Fibroblast of lung (primary cell): Measurements from ENCODE around the gene OR6V1. TPM values are rescaled to one million over a fixed set of nuclear protein-coding genes. Genes with fewer than 3 reads are reported as not detected.

Experiments
- DNase-seq, 2 donors: peaks; one replicate each; pipeline versions ENCODE4 v3.0.0 to v3.0.0-alpha.2; 2010; ENCODE audit warnings: low read depth in 2 of 2
- H2AFZ ChIP-seq: 2 replicates; pipeline ENCODE4 v1.5.1; 2012; ENCODE audit warnings: low read length, control low read depth, inconsistent platforms
- H3K27ac ChIP-seq: 2 replicates; pipeline ENCODE4 v1.5.1; 2011; ENCODE audit warnings: low read length, control low read depth; ENCODE audit not compliant: insufficient read depth
- H3K27me3 ChIP-seq: 2 replicates; pipeline ENCODE4 v1.5.1; 2011; ENCODE audit warnings: mild to moderate bottlenecking, low read length; ENCODE audit not compliant: control insufficient read depth, insufficient read depth
- H3K36me3 ChIP-seq: 2 replicates; pipeline ENCODE4 v1.5.1; 2011; ENCODE audit warnings: low read length; ENCODE audit not compliant: control insufficient read depth, insufficient read depth
- H3K4me1 ChIP-seq: 2 replicates; pipeline ENCODE4 v1.5.1; 2011; ENCODE audit warnings: low read length; ENCODE audit not compliant: control insufficient read depth, insufficient read depth; ENCODE audit errors: extremely low read depth
- H3K4me2 ChIP-seq: 2 replicates; pipeline ENCODE4 v1.5.1; 2011; ENCODE audit warnings: low read length, control low read depth; ENCODE audit not compliant: insufficient read depth; ENCODE audit errors: extremely low read depth
- H3K4me3 ChIP-seq, 4 experiments: fragments of 200-600 bp in 1 of 4; sonication (generic) in 1 of 4; replicated peaks in 1 of 4; 2 replicates each; pipeline ENCODE4 v1.5.1; 2011 to 2016; ENCODE audit warnings: low read length in 4 of 4, low read depth in 3 of 4, mild to moderate bottlenecking in 3 of 4, control low read depth in 2 of 4, inconsistent platforms in 1 of 4, mixed read lengths in 1 of 4; ENCODE audit not compliant: insufficient read depth in 1 of 4; ENCODE audit errors: control extremely low read depth in 1 of 4
- H3K79me2 ChIP-seq: 2 replicates; pipeline ENCODE4 v1.5.1; 2012; ENCODE audit warnings: mild to moderate bottlenecking, low read length, inconsistent platforms; ENCODE audit not compliant: control insufficient read depth, insufficient read depth
- H3K9ac ChIP-seq: 2 replicates; pipeline ENCODE4 v1.5.1; 2011; ENCODE audit warnings: mild to moderate bottlenecking, low read length, control low read depth; ENCODE audit not compliant: insufficient read depth
- H3K9me3 ChIP-seq: 2 replicates; pipeline ENCODE4 v1.5.1; 2012; ENCODE audit warnings: low read depth, low read length; ENCODE audit not compliant: control insufficient read depth, insufficient read depth
- H4K20me1 ChIP-seq: 2 replicates; pipeline ENCODE4 v1.5.1; 2011; ENCODE audit warnings: low read length; ENCODE audit not compliant: control insufficient read depth, insufficient read depth; ENCODE audit errors: extremely low read depth
- CTCF ChIP-seq, 2 donors: IDR thresholded peaks in 1 of 2; conservative IDR thresholded peaks in 1 of 2; 1 replicate in 1 of 2; 2 replicates in 1 of 2; pipeline ENCODE4 v1.5.1; 2011 to 2012; ENCODE audit warnings: low read length in 2 of 2, control low read depth in 1 of 2, inconsistent platforms in 1 of 2, low read depth in 1 of 2, mild to moderate bottlenecking in 1 of 2
- EZH2 ChIP-seq: IDR thresholded peaks from 2 replicates; pipeline ENCODE4 v1.5.1; 2012; ENCODE audit warnings: low read length, control low read depth, mild to moderate bottlenecking; ENCODE audit errors: missing control alignments
- polyA plus RNA-seq, 2 donors: library from polyadenylated mRNA; depleted of rRNA in 1 of 2; stranded (reverse) in 1 of 2; unstranded in 1 of 2; fragments of >200 nt; gene quantifications; 2 replicates each; pipeline ENCODE4 v1.2.1, GENCODE V29; 2011 to 2012; ENCODE audit warnings: missing spikeins in 1 of 2
- total RNA-seq: library from RNA; depleted of rRNA; stranded (reverse); fragments of >200 nt; gene quantifications from 2 replicates; pipeline ENCODE4 v1.2.1, GENCODE V29; 2014

The OR6V1 gene
- total and polyA plus RNA-seq, 2 donors (not counting 1 experiment from before 2014, with no cell fraction given) = not detected

GRCh38 chr7:143040209-143040715 lies 11.9 kb upstream of the OR6V1 start:
- H4K20me1 ChIP-seq = no peaks in the 10 kb centered on the region
- H3K79me2 ChIP-seq = no peaks in the 10 kb centered on the region
- H3K27me3 ChIP-seq = no peaks in the 10 kb centered on the region
- H3K27ac ChIP-seq = no peak overlapping the region
- H3K4me1 ChIP-seq = no peaks in the 10 kb centered on the region
- H3K36me3 ChIP-seq = no peaks in the 10 kb centered on the region
- H3K9me3 ChIP-seq = no peaks in the 10 kb centered on the region
- DNase-seq = no peak
- no peak overlapping the region for H2AFZ ChIP-seq
- H3K4me3 ChIP-seq = no peak overlapping the region
- no peak overlapping the region for H3K9ac ChIP-seq
- TF ChIP-seq CTCF (conservative IDR thresholded peaks at IDR 0.05 in 1 of 2, IDR thresholded peaks at IDR 0.05 in 1 of 2; ENCODE audit: low read depth in 1 of 2, low read length in 2 of 2) = no peak
- no peak for TF ChIP-seq EZH2
- H3K4me2 ChIP-seq = no peak overlapping the region

- no peak for DNase-seq
- Histone ChIP-seq H3K27me3 (no peaks in the 10 kb centered on the region), H3K9ac (no peak overlapping the region), H3K36me3 (no peaks in the 10 kb centered on the region), H2AFZ (no peak overlapping the region), H3K79me2 (no peaks in the 10 kb centered on the region), H3K4me2 (no peak overlapping the region), H4K20me1 (no peaks in the 10 kb centered on the region), H3K4me1 (no peaks in the 10 kb centered on the region), H3K4me3 (no peak overlapping the region), H3K27ac (no peak overlapping the region), H3K9me3 (no peaks in the 10 kb centered on the region)
- no peak for TF ChIP-seq EZH2
- no peak for TF ChIP-seq CTCF (conservative IDR thresholded peaks at IDR 0.05 in 1 of 2, IDR thresholded peaks at IDR 0.05 in 1 of 2; ENCODE audit: low read depth in 1 of 2, low read length in 2 of 2)
Observed at GRCh38 chr7:143041346-143041745, 10.8 kb upstream of the OR6V1 start.

- H2AFZ ChIP-seq = no peak overlapping the region
- no peak overlapping the region for H3K4me2 ChIP-seq
- H3K4me3 ChIP-seq = no peak overlapping the region
- H3K9ac ChIP-seq = no peak overlapping the region
- TF ChIP-seq EZH2 = no peak
- no peak for TF ChIP-seq CTCF (conservative IDR thresholded peaks at IDR 0.05 in 1 of 2, IDR thresholded peaks at IDR 0.05 in 1 of 2; ENCODE audit: low read depth in 1 of 2, low read length in 2 of 2)
- no peak for DNase-seq
- no peaks in the 10 kb centered on the region for H3K4me1 ChIP-seq
- H3K36me3 ChIP-seq = no peaks in the 10 kb centered on the region
- no peaks in the 10 kb centered on the region for H3K79me2 ChIP-seq
- no peaks in the 10 kb centered on the region for H4K20me1 ChIP-seq
- no peak overlapping the region for H3K27ac ChIP-seq
- H3K9me3 ChIP-seq = no peaks in the 10 kb centered on the region
- H3K27me3 ChIP-seq = no peaks in the 10 kb centered on the region
Observed at GRCh38 chr7:143042159-143042789, 9.9 kb upstream of the OR6V1 start.
